RWPE2 (cell line): Measurements from ENCODE around the gene DELE1.

Experiments
- ATAC-seq: fragments of 200-7000 bp; cut with Tn5 transposase; 3 replicates; pipeline ENCODE4 v1.9.1; 2021; ENCODE audit warnings: low read depth
- DNase-seq: peaks from one replicate; pipeline ENCODE4 v3.0.0-alpha.2; 2020; ENCODE audit warnings: low spot score
- H3K27ac ChIP-seq: fragments of 450-650 bp; 2 replicates; pipeline ENCODE4 v1.5.1; 2017; ENCODE audit warnings: mild to moderate bottlenecking; ENCODE audit not compliant: poor library complexity, severe bottlenecking
- H3K27me3 ChIP-seq: fragments of 250-450 bp; sonication (Bioruptor Pico); 2 replicates; pipeline ENCODE4 v1.5.1; 2021; ENCODE audit warnings: mild to moderate bottlenecking, moderate library complexity; ENCODE audit not compliant: insufficient read depth, poor library complexity, severe bottlenecking
- H3K36me3 ChIP-seq: fragments of 250-450 bp; sonication (Bioruptor Pico); 2 replicates; pipeline ENCODE4 v1.5.1; 2020; ENCODE audit warnings: low read depth, mild to moderate bottlenecking, moderate library complexity
- H3K4me1 ChIP-seq: fragments of 250-450 bp; sonication (Bioruptor Pico); 2 replicates; pipeline ENCODE4 v1.5.1; 2021; ENCODE audit warnings: mild to moderate bottlenecking, moderate library complexity; ENCODE audit not compliant: insufficient read depth, poor library complexity, severe bottlenecking
- H3K4me3 ChIP-seq: fragments of 250-450 bp; sonication (Bioruptor Pico); 2 replicates; pipeline ENCODE4 v1.5.1; 2021; ENCODE audit warnings: mild to moderate bottlenecking, moderate library complexity; ENCODE audit not compliant: severe bottlenecking
- H3K9me3 ChIP-seq: fragments of 250-450 bp; sonication (Bioruptor Pico); 2 replicates; pipeline ENCODE4 v1.5.1; 2021; ENCODE audit warnings: mild to moderate bottlenecking, moderate library complexity; ENCODE audit not compliant: severe bottlenecking
- CTCF ChIP-seq: fragments of 450-650 bp; IDR thresholded peaks from one replicate; pipeline ENCODE4 v1.5.1; 2017; ENCODE audit warnings: mild to moderate bottlenecking, moderate library complexity; ENCODE audit not compliant: poor library complexity, severe bottlenecking

Gene DELE1

GRCh38 chr5:141935538-141935937, 11.9 kb downstream of the DELE1 start:
- Histone ChIP-seq H3K4me3 (no peak overlapping the region), H3K27ac (peak overlapping the region; percentile 1), H3K27me3 (no peaks in the 10 kb centered on the region), H3K4me1 (peaks cover 12% of the 10 kb centered on the region), H3K36me3 (peaks cover 78% of the 10 kb centered on the region), H3K9me3 (no peaks in the 10 kb centered on the region)
- no peak for TF ChIP-seq CTCF
- DNase-seq (no peak), ATAC-seq (peak; percentile 84)

- Histone ChIP-seq H3K27me3 (no peaks in the 10 kb centered on the region), H3K27ac (no peak overlapping the region)
These were observed 17.1 kb downstream of the DELE1 start for GRCh38 chr5:141940695-141941271.

GRCh38 chr5:141941307-141941706, 17.6 kb downstream of the DELE1 start:
- no peaks in the 10 kb centered on the region for H3K27me3 ChIP-seq
- H3K9me3 ChIP-seq, result no peaks in the 10 kb centered on the region
- H3K36me3 ChIP-seq, result peaks cover 24% of the 10 kb centered on the region
- no peak overlapping the region for H3K4me3 ChIP-seq
- no peak overlapping the region for H3K27ac ChIP-seq
- no peak for TF ChIP-seq CTCF
- DNase-seq (no peak), ATAC-seq (peak; percentile 54)
- H3K4me1 ChIP-seq, result peaks cover 5% of the 10 kb centered on the region

More at GRCh38 chr5:141940695-141941271, 17.1 kb downstream of the DELE1 start:
- ATAC-seq (0 out of 3 replicates have a peak, but pooled peaks have one; percentile 7), DNase-seq (no peak)
- Histone ChIP-seq H3K4me1 (peaks cover 6% of the 10 kb centered on the region), H3K4me3 (no peak overlapping the region), H3K36me3 (peaks cover 29% of the 10 kb centered on the region), H3K9me3 (no peaks in the 10 kb centered on the region)
- no peak for TF ChIP-seq CTCF

GRCh38 chr5:141941779-141942178, 18.1 kb downstream of the DELE1 start:
- no peak for TF ChIP-seq CTCF
- ATAC-seq, result no peak
- Histone ChIP-seq H3K4me1 (peaks cover 5% of the 10 kb centered on the region), H3K36me3 (peaks cover 19% of the 10 kb centered on the region), H3K27me3 (no peaks in the 10 kb centered on the region), H3K4me3 (no peak overlapping the region), H3K27ac (no peak overlapping the region), H3K9me3 (no peaks in the 10 kb centered on the region)
- no peak for DNase-seq

- Histone ChIP-seq H3K36me3 (peaks cover 13% of the 10 kb centered on the region), H3K27ac (no peak overlapping the region), H3K4me3 (no peak overlapping the region), H3K4me1 (peaks cover 5% of the 10 kb centered on the region), H3K27me3 (no peaks in the 10 kb centered on the region), H3K9me3 (no peaks in the 10 kb centered on the region)
- DNase-seq, result no peak
- no peak for TF ChIP-seq CTCF
- no peak for ATAC-seq
These were observed 18.6 kb downstream of the DELE1 start for GRCh38 chr5:141942185-141942857.
